HG03045 (cell line): ENCODE measurements around the gene ELANE.
"Not testable (repeated sequence)": the region's sequence is repeated elsewhere in the genome, so short reads cannot be mapped to it uniquely, and the experiment has no call there.

Experiments
- ATAC-seq: cut with Tn5 transposase; IDR thresholded peaks from one replicate; pipeline ENCODE4 v1.9.1; 2021; ENCODE audit warnings: mild to moderate bottlenecking, moderate library complexity; ENCODE audit not compliant: unreplicated experiment

ELANE gene

GRCh38 chr19:876780-877314, 24.7 kb downstream of the ELANE start:
- ATAC-seq = no peak

- not testable (repeated sequence) for ATAC-seq
These were observed 26.0 kb downstream of the ELANE start for GRCh38 chr19:877992-878660.

- not testable (repeated sequence) for ATAC-seq
These were observed 26.9 kb downstream of the ELANE start for GRCh38 chr19:878751-879561.

GRCh38 chr19:879711-880438, 27.8 kb downstream of the ELANE start:
- ATAC-seq = no peak

- ATAC-seq = no peak
These were observed 29.4 kb downstream of the ELANE start for GRCh38 chr19:881385-882071.

GRCh38 chr19:882871-883497, 30.9 kb downstream of the ELANE start:
- ATAC-seq = no peak

GRCh38 chr19:883661-884211, 31.6 kb downstream of the ELANE start:
- no peak for ATAC-seq

GRCh38 chr19:884420-885211, 32.5 kb downstream of the ELANE start:
- ATAC-seq = no peak

GRCh38 chr19:885536-886224, 33.6 kb downstream of the ELANE start:
- no peak for ATAC-seq

GRCh38 chr19:887072-887471, 35.0 kb downstream of the ELANE start:
- no peak for ATAC-seq

GRCh38 chr19:887599-887998, 35.5 kb downstream of the ELANE start:
- no peak for ATAC-seq

- ATAC-seq = no peak
These were observed 36.7 kb downstream of the ELANE start for GRCh38 chr19:888581-889385.

- no peak for ATAC-seq
These were observed 37.7 kb downstream of the ELANE start for GRCh38 chr19:889662-890295.

GRCh38 chr19:890831-891230, 38.7 kb downstream of the ELANE start:
- ATAC-seq = no peak

- ATAC-seq = not testable (repeated sequence)
These were observed 39.5 kb downstream of the ELANE start for GRCh38 chr19:891421-892200.

- no peak for ATAC-seq
These were observed 40.3 kb downstream of the ELANE start for GRCh38 chr19:892243-892893.
